Measurements from ENCODE around the gene RPL32. TPM values are rescaled to one million over a fixed set of nuclear protein-coding genes. Genes with fewer than 3 reads are reported as not detected.

RPL32 gene
- total and polyA plus RNA-seq, 2 experiments from 2014 or later: 426 to 947 TPM

GRCh38 chr3:12809001-12809400 lies 32.4 kb downstream of the RPL32 start:
- H2AFZ ChIP-seq: no peak overlapping the region
- no peak for TF ChIP-seq EZH2 (IDR thresholded peaks at IDR 0.05; ENCODE audit: insufficient read depth, poor library complexity, severe bottlenecking)
- no peak for TF ChIP-seq EZH2phosphoT487 (IDR thresholded peaks at IDR 0.05; ENCODE audit: insufficient read depth, low read depth)
- H3K79me2 ChIP-seq (ENCODE audit: insufficient read depth): no peaks in the 10 kb centered on the region
- no peak overlapping the region for H3K9ac ChIP-seq
- H3K27ac ChIP-seq: no peak overlapping the region
- in situ Hi-C loops (cut with MboI): no loop called here
- H3K4me2 ChIP-seq (ENCODE audit: unreplicated experiment): no peak overlapping the region
- no peaks in the 10 kb centered on the region for H4K20me1 ChIP-seq (ENCODE audit: insufficient read depth)
- H3K9me2 ChIP-seq (ENCODE audit: insufficient read depth): no peaks in the 10 kb centered on the region
- no peak overlapping the region for H3K4me3 ChIP-seq
- no peaks in the 10 kb centered on the region for H3F3A ChIP-seq (ENCODE audit: insufficient read depth)
- H3K27me3 ChIP-seq (replicated peaks; ENCODE audit: insufficient read depth): no peaks in the 10 kb centered on the region
- no peaks in the 10 kb centered on the region for H3K9me3 ChIP-seq (ENCODE audit: low read depth)
- H3K4me1 ChIP-seq (ENCODE audit: insufficient read depth): peaks cover 3% of the 10 kb centered on the region; the same call in 1 of the 2 replicates
- DNase-seq: no peak
- 85 to 95% methylated on average over 3 of the region's 3 CpGs for WGBS, 2 experiments (ENCODE audit: low coverage in 1 of 2, low lambda C conversion rate in 2 of 2, missing lambda C conversion rate in 2 of 2)
- H3K36me3 ChIP-seq (ENCODE audit: low read depth): no peaks in the 10 kb centered on the region

- in situ Hi-C loops (cut with MboI): no loop called here
- Histone ChIP-seq H3K9ac (no peak overlapping the region), H3F3A (ENCODE audit: insufficient read depth) (no peaks in the 10 kb centered on the region), H4K20me1 (ENCODE audit: insufficient read depth) (no peaks in the 10 kb centered on the region), H2AFZ (no peak overlapping the region), H3K4me1 (ENCODE audit: insufficient read depth) (peaks cover 3% of the 10 kb centered on the region; the same call in 1 of the 2 replicates), H3K36me3 (ENCODE audit: low read depth) (no peaks in the 10 kb centered on the region), H3K4me2 (ENCODE audit: unreplicated experiment) (no peak overlapping the region), H3K27me3 (replicated peaks; ENCODE audit: insufficient read depth) (no peaks in the 10 kb centered on the region), H3K4me3 (no peak overlapping the region), H3K27ac (no peak overlapping the region), H3K9me3 (ENCODE audit: low read depth) (no peaks in the 10 kb centered on the region), H3K79me2 (ENCODE audit: insufficient read depth) (no peaks in the 10 kb centered on the region), H3K9me2 (ENCODE audit: insufficient read depth) (no peaks in the 10 kb centered on the region)
- DNase-seq: no peak
- WGBS, 2 experiments (ENCODE audit: low coverage in 1 of 2, low lambda C conversion rate in 2 of 2, missing lambda C conversion rate in 2 of 2): 64 to 86% methylated on average over 2 of the region's 2 CpGs
- TF ChIP-seq EZH2 (IDR thresholded peaks at IDR 0.05; ENCODE audit: insufficient read depth, poor library complexity, severe bottlenecking): no peak
- TF ChIP-seq EZH2phosphoT487 (IDR thresholded peaks at IDR 0.05; ENCODE audit: insufficient read depth, low read depth): no peak
These were observed 32.8 kb downstream of the RPL32 start for GRCh38 chr3:12808587-12808986.

- H3K27me3 ChIP-seq (replicated peaks; ENCODE audit: insufficient read depth): no peaks in the 10 kb centered on the region
- WGBS, 2 experiments (ENCODE audit: low coverage in 1 of 2, low lambda C conversion rate in 2 of 2, missing lambda C conversion rate in 2 of 2): 78 to 84% methylated on average over 7 of the region's 7 CpGs
- H3K36me3 ChIP-seq (ENCODE audit: low read depth): no peaks in the 10 kb centered on the region
- no peaks in the 10 kb centered on the region for H3K9me2 ChIP-seq (ENCODE audit: insufficient read depth)
- H3K9ac ChIP-seq: no peak overlapping the region
- no peak overlapping the region for H3K27ac ChIP-seq
- H3K79me2 ChIP-seq (ENCODE audit: insufficient read depth): no peaks in the 10 kb centered on the region
- in situ Hi-C loops (cut with MboI): no loop called here
- no peaks in the 10 kb centered on the region for H4K20me1 ChIP-seq (ENCODE audit: insufficient read depth)
- no peaks in the 10 kb centered on the region for H3K9me3 ChIP-seq (ENCODE audit: low read depth)
- no peaks in the 10 kb centered on the region for H3F3A ChIP-seq (ENCODE audit: insufficient read depth)
- H3K4me2 ChIP-seq (ENCODE audit: unreplicated experiment): no peak overlapping the region
- TF ChIP-seq EZH2 (IDR thresholded peaks at IDR 0.05; ENCODE audit: insufficient read depth, poor library complexity, severe bottlenecking) (no peak), EZH2phosphoT487 (IDR thresholded peaks at IDR 0.05; ENCODE audit: insufficient read depth, low read depth) (no peak)
- no peak for DNase-seq
- H3K4me3 ChIP-seq: no peak overlapping the region
- H2AFZ ChIP-seq: no peak overlapping the region
- H3K4me1 ChIP-seq (ENCODE audit: insufficient read depth): peaks cover 3% of the 10 kb centered on the region; the same call in 1 of the 2 replicates
These were observed 33.6 kb downstream of the RPL32 start for GRCh38 chr3:12807601-12808359.

- Histone ChIP-seq H3K27ac (no peak overlapping the region), H3K4me3 (no peak overlapping the region), H3K9me2 (ENCODE audit: insufficient read depth) (no peaks in the 10 kb centered on the region), H4K20me1 (ENCODE audit: insufficient read depth) (no peaks in the 10 kb centered on the region), H3K4me2 (ENCODE audit: unreplicated experiment) (no peak overlapping the region), H3K4me1 (ENCODE audit: insufficient read depth) (peaks cover 3% of the 10 kb centered on the region; the same call in 1 of the 2 replicates), H3K9me3 (ENCODE audit: low read depth) (no peaks in the 10 kb centered on the region), H3K9ac (no peak overlapping the region), H3F3A (ENCODE audit: insufficient read depth) (no peaks in the 10 kb centered on the region), H3K79me2 (ENCODE audit: insufficient read depth) (no peaks in the 10 kb centered on the region), H2AFZ (no peak overlapping the region), H3K27me3 (replicated peaks; ENCODE audit: insufficient read depth) (no peaks in the 10 kb centered on the region), H3K36me3 (ENCODE audit: low read depth) (no peaks in the 10 kb centered on the region)
- TF ChIP-seq EZH2 (IDR thresholded peaks at IDR 0.05; ENCODE audit: insufficient read depth, poor library complexity, severe bottlenecking): no peak
- TF ChIP-seq EZH2phosphoT487 (IDR thresholded peaks at IDR 0.05; ENCODE audit: insufficient read depth, low read depth): no peak
- in situ Hi-C loops (cut with MboI): no loop called here
- DNase-seq: no peak
- WGBS, 2 experiments (ENCODE audit: low coverage in 1 of 2, low lambda C conversion rate in 2 of 2, missing lambda C conversion rate in 2 of 2): 93 to 94% methylated on average over 9 of the region's 9 CpGs
These were observed 34.3 kb downstream of the RPL32 start for GRCh38 chr3:12807066-12807465.
